Astrocyte of the cerebellum (primary cell): ENCODE measurements around the gene CASP9.

Experiments used
- DNase-seq: peaks from one replicate; pipeline ENCODE4 v3.0.0-alpha.2; 2011; ENCODE audit warnings: low read depth
- H3K4me3 ChIP-seq: 2 replicates; pipeline ENCODE4 v1.5.1; 2011; ENCODE audit warnings: mild to moderate bottlenecking, low read depth, low read length, moderate library complexity
- CTCF ChIP-seq: IDR thresholded peaks from 2 replicates; pipeline ENCODE4 v1.5.1; 2012; ENCODE audit warnings: low read length, low read depth, moderate library complexity, mild to moderate bottlenecking; ENCODE audit errors: missing control alignments
- in situ Hi-C: cut with HindIII; loops from 2 replicates; pipeline ENCODE4 v1.10.0; 2017; ENCODE audit warnings: low sequenced_read_pairs

The CASP9 gene

GRCh38 chr1:15543251-15543588 is 19.2 kb upstream of the CASP9 start:
- in situ Hi-C loops = no loop called here
- DNase-seq = no peak
- no peak for TF ChIP-seq CTCF
- no peak overlapping the region for H3K4me3 ChIP-seq

- in situ Hi-C loops = no loop called here
- no peak for TF ChIP-seq CTCF
- H3K4me3 ChIP-seq = no peak overlapping the region
- no peak for DNase-seq
Observed at GRCh38 chr1:15542388-15543250, 18.6 kb upstream of the CASP9 start.

- H3K4me3 ChIP-seq = no peak overlapping the region
- DNase-seq = no peak
- TF ChIP-seq CTCF = no peak
- in situ Hi-C loops = no loop called here
Observed at GRCh38 chr1:15541231-15541792, 17.3 kb upstream of the CASP9 start.

GRCh38 chr1:15540186-15540585 is 16.2 kb upstream of the CASP9 start:
- no peak overlapping the region for H3K4me3 ChIP-seq
- TF ChIP-seq CTCF = no peak
- in situ Hi-C loops = no loop called here
- DNase-seq = no peak

- DNase-seq = no peak
- in situ Hi-C loops = no loop called here
- no peak for TF ChIP-seq CTCF
- H3K4me3 ChIP-seq = no peak overlapping the region
Observed at GRCh38 chr1:15538771-15539170, 14.8 kb upstream of the CASP9 start.

GRCh38 chr1:15531682-15532081 is 7.7 kb upstream of the CASP9 start:
- no peak for DNase-seq
- no peak overlapping the region for H3K4me3 ChIP-seq
- in situ Hi-C loops = no loop called here
- no peak for TF ChIP-seq CTCF
